GM18519 (cell line): ENCODE measurements around the gene CERS6.
"Not testable (repeated sequence)": the region's sequence is repeated elsewhere in the genome, so short reads cannot be mapped to it uniquely, and the experiment has no call there.

Experiments
- ATAC-seq: cut with Tn5 transposase; IDR thresholded peaks from one replicate; pipeline ENCODE4 v1.9.1; 2021; ENCODE audit warnings: mild to moderate bottlenecking, moderate library complexity; ENCODE audit not compliant: unreplicated experiment, low FRiP score

The CERS6 gene

GRCh38 chr2:168455645-168456520, at the start of gene CERS6:
TSS of gene CERS6 (plus strand) at chr2:168456272. CDS start at chr2:168456449, 177 bp downstream.
- ATAC-seq: peak; percentile 93

- not testable (repeated sequence) for ATAC-seq
These were observed 43.8 kb upstream of the CERS6 start for GRCh38 chr2:168412301-168412700.

- not testable (repeated sequence) for ATAC-seq
These were observed 43.0 kb upstream of the CERS6 start for GRCh38 chr2:168413101-168413500.

GRCh38 chr2:168416555-168416954, 39.5 kb upstream of the CERS6 start:
- ATAC-seq: no peak

GRCh38 chr2:168422584-168422983, 33.5 kb upstream of the CERS6 start:
- peak; percentile 70 for ATAC-seq

- ATAC-seq: no peak
These were observed 31.7 kb upstream of the CERS6 start for GRCh38 chr2:168424112-168424951.

GRCh38 chr2:168424971-168425370, 31.1 kb upstream of the CERS6 start:
- ATAC-seq: no peak

- no peak for ATAC-seq
These were observed 29.2 kb upstream of the CERS6 start for GRCh38 chr2:168426861-168427260.

- ATAC-seq: no peak
These were observed 28.6 kb upstream of the CERS6 start for GRCh38 chr2:168427451-168427850.

GRCh38 chr2:168428431-168428830, 27.6 kb upstream of the CERS6 start:
- no peak for ATAC-seq

GRCh38 chr2:168429988-168430387, 26.1 kb upstream of the CERS6 start:
- no peak for ATAC-seq

GRCh38 chr2:168430431-168430830, 25.6 kb upstream of the CERS6 start:
- no peak for ATAC-seq

- ATAC-seq: no peak
These were observed 24.6 kb upstream of the CERS6 start for GRCh38 chr2:168431301-168432024.

- ATAC-seq: no peak
These were observed 24.0 kb upstream of the CERS6 start for GRCh38 chr2:168432100-168432499.

- ATAC-seq: peak; percentile 57
These were observed 23.4 kb upstream of the CERS6 start for GRCh38 chr2:168432565-168433186.

- no peak for ATAC-seq
These were observed 22.5 kb upstream of the CERS6 start for GRCh38 chr2:168433527-168433926.

GRCh38 chr2:168434146-168434545, 21.9 kb upstream of the CERS6 start:
- no peak for ATAC-seq

GRCh38 chr2:168436840-168437239, 19.2 kb upstream of the CERS6 start:
- ATAC-seq: no peak

- ATAC-seq: no peak
These were observed 17.5 kb upstream of the CERS6 start for GRCh38 chr2:168438553-168438952.

GRCh38 chr2:168439536-168439935, 16.5 kb upstream of the CERS6 start:
- ATAC-seq: no peak
